ENCODE data around the gene USP40.

GRCh38 chr2:233433794-233434193, 132.8 kb downstream of the USP40 start:
- TF ChIP-seq ARNT (IDR thresholded peaks at IDR 0.05): no peak
- TF ChIP-seq TARDBP (IDR thresholded peaks at IDR 0.05): no peak
- TF ChIP-seq BHLHE40 (IDR thresholded peaks at IDR 0.05; ENCODE audit: borderline replicate concordance): no peak
- TF ChIP-seq NFRKB (IDR thresholded peaks at IDR 0.05): no peak
- TF ChIP-seq SP1 (IDR thresholded peaks at IDR 0.05): no peak
- TF ChIP-seq FOXA1 (IDR thresholded peaks at IDR 0.05): no peak
- TF ChIP-seq HDGF (IDR thresholded peaks at IDR 0.05; ENCODE audit: borderline replicate concordance): no peak
- TF ChIP-seq FOXM1 (IDR thresholded peaks at IDR 0.05; ENCODE audit: borderline replicate concordance): no peak
- TF ChIP-seq PKNOX1 (IDR thresholded peaks at IDR 0.05): no peak
- TF ChIP-seq SUZ12 (IDR thresholded peaks at IDR 0.05): no peak
- no peak for TF ChIP-seq ZNF384 (IDR thresholded peaks at IDR 0.05)
- no peak for TF ChIP-seq CTBP1 (IDR thresholded peaks at IDR 0.05; ENCODE audit: borderline replicate concordance)
- no peak for TF ChIP-seq L3MBTL2 (conservative IDR thresholded peaks at IDR 0.05)

Data from HEK293T (cell line).